ENCODE measurements around the gene XPC.
A peak's percentile ranks its signal among the peaks of the same experiment; 100 is the strongest.

The XPC gene

GRCh38 chr3:14146381-14147065 lies 31.9 kb downstream of the XPC start:
- no peak for DNase-seq (ENCODE audit: low read depth)

DNA sequence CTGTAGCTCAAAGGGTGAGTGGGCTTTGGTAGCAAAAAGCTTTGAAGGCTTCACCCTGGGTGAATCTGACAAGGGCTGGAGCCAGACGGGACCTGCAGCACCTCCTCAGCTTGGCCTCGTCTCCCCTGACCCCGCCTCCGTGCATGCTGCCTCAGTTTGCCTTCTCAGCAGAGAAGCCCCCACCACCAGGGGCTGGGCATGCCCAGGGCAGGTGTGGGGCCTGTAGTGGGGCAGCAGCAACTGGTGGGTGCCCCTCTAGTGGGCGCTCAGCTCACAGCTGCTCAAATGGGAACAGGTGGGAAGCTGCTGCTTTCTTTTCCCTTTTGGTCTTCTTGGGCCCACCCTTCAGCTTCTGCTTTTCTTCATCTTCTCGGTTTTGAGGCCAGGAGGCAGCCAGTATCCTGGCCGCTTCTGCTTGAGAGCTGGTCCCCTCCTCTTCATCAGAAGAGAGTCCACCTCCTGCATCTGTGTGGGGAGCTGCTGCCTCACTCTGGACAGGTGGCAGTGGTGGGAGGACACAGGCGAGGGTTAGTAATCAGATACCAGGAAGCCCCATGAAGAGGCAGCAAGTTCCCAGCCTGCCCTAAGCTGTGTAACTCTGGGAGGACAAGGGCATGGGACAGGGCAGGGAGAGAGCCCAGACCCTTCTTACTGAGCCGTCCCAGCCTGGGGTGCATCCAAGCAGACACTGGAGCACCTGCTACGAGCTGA lies 32.6 kb downstream of the XPC start:
- DNase-seq (ENCODE audit: low read depth), result no peak

DNA sequence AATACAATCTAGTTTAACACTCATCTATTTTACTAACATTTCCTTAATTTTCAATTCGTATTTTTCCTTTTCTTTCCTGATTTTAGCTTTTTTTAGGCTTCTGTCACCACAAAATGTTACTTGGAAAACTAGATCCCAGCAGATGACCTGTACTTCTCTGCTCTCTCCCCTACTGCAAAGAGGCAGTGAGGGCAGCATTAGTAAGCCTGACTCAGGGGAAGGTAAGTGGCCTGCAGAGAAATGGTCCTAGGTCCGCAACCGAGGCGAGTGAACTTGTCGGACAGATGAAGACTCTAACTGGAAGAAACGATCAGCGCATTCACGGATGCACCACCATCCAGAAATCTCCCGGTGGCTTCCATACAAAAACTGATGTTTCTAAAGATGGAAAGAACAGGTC lies 33.2 kb downstream of the XPC start:
- no peak for DNase-seq (ENCODE audit: low read depth)

DNA sequence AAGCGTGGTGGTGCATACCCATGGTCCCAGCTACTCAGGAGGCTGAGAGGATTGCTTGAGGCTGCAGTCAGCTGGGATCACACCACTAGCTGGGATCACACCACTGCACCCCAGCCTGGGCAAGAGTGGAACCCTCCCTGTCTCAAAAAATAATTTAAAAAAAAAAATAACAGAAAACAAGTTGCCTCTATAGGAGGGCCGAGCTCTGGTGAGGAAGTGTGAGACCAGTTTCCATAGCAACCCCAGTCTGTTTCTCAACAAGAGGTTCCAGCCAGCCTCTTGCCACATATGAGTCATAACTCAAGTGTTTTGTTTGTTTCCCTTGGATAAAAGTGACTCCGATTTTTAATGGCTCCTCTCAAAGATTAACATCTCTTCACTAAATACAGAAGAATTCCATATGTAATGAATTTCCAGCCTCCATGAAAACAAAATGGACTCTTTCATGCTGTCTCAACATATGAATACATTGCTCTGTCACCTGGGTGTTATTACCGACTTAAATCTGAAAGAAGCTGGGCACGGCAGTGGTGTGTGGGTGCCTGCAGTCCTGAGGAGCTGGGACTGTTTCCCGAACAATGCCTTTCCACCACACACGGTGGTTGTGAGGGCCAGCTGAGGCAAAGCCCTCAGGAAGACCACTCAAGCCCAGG lies 33.9 kb downstream of the XPC start:
- peak; percentile 50 for DNase-seq (ENCODE audit: low read depth)

GRCh38 chr3:14143271-14144225 lies 34.9 kb downstream of the XPC start:
- no peak for DNase-seq (ENCODE audit: low read depth)

GRCh38 chr3:14142567-14143270 lies 35.7 kb downstream of the XPC start:
- DNase-seq (ENCODE audit: low read depth), result no peak

- no peak for DNase-seq (ENCODE audit: low read depth)
These were observed 36.6 kb downstream of the XPC start for GRCh38 chr3:14141602-14142341.

DNA sequence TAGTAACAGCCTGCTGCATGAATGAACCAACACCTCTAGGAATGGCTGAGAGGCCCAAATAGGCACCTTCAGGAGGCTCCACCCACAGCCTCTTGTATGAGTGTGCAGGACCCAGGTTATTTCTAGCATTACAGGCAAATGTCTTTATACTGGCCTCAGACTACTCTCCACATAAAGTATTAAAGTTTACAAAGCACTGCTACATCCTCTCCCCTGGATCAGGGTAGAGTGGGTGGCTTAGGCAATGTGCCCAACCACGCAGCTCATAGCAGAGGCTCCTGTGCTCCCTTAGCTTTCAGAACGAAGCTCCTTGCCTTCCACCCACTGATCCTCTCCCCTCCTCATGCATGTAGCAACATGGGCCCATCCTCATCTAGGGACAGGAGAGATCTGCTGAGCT lies 37.3 kb downstream of the XPC start:
- no peak for DNase-seq (ENCODE audit: low read depth)

DNA sequence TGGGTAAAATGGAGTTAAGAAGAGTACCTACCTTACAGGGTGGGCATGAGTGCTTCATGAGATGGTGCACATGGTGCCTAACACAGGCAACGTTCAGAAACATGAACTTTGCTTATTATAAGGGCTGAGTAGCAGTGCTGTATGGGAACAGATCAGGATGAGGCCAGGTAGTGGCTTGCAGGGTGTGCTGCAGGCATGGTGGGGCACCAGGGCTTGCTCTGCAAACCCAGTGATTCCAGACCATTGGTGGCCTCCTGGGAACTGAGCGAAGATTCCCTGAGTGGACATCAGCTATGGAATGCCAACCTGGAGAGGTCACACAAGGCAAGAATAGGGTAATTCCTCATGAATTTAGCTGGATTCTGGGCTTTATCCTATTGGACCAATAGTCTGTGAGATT lies 37.7 kb downstream of the XPC start:
- no peak for DNase-seq (ENCODE audit: low read depth)

DNA sequence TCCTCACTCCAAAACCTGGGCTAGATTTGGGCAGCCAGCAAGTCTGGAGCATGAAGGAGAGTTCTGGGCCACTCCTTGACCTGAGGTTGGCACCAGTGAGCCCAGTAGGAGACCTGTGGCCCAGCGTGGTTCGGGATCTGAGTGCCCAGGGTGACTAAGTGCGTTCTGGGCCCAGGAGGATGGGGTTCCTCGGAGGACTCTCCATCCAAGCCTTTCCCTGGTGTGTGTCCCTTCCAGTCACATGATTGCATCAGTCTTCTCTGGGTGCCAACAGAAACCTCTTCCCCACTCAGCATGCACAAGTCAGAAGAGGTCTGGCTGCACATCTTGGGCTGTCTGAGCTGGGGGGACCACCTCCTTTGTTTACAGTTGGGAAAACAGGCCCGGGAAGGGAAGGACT lies 38.6 kb downstream of the XPC start:
- no peak for DNase-seq (ENCODE audit: low read depth)

DNA sequence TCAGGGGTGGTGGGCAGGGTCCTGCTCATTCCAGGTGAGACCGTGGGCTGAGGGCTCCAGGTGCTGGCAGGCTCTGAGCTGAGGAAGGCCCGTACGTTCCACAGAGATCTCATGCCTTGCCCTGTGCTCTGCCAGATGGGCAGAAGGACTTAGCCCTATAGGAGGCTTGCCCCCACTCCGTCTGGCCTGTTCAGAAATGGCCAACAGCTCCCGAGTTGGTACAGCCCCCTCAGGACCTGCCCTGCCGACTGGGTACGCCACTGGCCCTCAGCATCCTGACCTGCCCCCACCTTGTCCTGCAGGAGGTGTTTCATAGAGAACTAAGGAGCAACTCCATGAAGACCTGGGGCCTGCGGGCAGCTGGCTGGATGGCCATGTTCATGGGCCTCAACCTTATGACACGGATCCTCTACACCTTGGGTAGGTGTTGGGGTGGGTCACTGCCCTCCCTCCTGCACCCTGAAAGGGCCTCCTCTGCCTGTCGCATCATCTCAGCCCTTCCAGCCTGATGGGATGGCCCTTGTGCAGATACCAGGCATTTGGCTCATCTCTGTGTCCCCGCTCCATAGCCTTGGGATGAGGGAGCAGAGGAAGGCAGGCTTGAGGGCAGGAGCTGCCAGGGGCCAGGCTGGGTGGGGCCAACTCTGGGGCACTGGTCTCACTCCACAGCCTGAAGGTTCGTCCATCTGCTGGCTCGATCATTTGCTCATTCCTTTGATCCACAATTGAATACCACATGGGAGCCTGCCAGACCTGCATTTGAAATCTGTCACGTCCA lies 39.3 kb downstream of the XPC start:
- DNase-seq (ENCODE audit: low read depth), result no peak

DNA sequence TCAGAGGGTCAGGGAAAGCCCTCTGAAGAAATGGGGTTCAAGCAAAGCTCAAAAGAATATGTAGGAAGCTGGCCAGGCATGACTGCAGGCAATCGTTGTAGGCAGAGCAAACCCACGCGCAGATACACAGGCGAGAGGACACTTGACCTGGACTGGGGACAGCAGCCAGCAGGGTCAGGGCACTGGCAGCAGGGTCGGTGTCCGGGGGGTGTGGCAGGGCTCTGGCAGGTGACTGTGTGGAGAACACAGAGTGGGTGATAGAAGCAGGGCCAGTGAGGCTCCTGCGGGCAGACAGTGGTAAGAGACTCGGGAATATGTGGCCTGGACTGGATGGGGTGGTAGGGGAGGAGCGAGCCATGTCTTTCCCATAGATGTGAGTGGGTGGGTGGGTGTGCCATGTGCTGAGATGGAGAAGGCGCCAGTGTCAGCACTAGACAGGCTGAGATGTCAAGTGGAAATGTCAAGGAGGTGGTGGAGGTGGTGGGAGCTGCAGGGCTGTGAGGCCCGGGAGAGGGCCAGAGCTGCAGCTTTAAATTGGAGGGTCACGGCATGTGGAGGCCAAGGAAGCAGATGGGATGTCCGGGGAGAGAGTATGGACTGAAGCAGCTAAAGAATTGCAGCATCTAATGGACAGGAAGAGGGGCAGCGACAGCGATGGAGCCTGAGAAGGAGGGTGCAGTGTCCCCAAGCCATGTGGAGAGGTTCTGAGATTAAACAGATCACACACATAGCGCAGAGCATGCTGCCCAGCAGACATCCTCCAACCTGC lies 40.1 kb downstream of the XPC start:
- no peak for DNase-seq (ENCODE audit: low read depth)

- no peak for DNase-seq (ENCODE audit: low read depth)
These were observed 41.0 kb downstream of the XPC start for GRCh38 chr3:14137445-14137844.

DNA sequence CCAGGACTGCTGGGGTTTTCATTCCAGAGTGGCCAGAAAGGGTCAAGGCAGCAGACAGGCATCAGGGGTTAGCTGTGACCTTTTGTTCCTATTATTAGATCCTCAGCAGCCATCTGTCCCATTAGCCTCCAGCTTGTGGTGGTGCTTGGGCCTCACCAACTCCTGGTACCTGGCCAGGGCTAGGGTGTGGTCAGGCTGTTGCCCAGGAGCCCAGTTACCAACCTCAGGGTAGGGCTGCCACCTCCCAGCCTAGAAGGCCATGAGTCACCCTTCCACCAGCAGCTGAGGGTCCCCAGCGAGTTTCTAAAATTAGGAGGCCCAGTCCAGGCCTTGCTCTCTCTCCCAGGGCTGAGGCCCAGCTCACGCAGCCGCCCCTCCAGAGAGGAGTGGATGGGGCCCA lies 41.4 kb downstream of the XPC start:
- DNase-seq (ENCODE audit: low read depth), result no peak

DNA sequence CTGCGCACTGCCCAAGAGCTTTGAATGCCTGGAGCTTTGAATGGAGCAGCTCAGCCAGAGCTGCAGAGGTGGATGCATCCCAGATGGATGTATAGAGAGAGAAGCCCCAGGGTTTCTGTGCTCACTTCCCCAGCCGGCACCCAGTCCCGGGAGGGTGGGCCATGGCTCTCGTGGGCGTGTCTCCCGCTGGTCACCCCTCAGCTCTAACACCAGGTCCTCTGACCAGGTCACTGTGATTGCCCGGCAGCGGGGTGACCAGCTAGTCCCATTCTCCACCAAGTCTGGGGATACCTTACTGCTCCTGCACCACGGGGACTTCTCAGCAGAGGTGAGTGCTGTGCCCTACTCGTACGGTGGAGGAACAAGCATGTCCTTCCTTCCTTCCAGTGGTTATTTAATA lies 42.8 kb downstream of the XPC start:
- no peak for DNase-seq (ENCODE audit: low read depth)

DNA sequence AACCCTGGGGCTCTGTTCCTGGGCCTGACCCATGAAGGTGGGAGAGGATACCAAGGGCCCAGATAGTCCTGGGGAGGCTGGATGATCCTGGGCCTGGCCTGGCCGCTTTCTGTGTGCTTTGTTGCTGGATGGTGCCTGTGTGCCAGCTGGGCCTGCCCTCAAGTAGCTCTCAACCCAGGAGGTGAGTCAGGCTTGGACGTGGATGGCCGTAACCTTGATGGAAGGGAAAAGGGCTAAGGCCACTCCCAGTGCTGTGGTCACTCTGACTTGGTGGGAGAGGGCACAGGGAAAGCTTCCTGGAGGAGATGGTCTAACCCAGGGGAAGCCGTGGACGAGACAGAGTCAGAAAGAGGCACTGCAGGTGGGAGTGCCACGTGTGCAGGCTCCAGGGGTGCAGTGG lies 44.1 kb downstream of the XPC start:
- no peak for DNase-seq (ENCODE audit: low read depth)

- no peak for DNase-seq (ENCODE audit: low read depth)
These were observed 44.5 kb downstream of the XPC start for GRCh38 chr3:14133876-14134275.

DNA sequence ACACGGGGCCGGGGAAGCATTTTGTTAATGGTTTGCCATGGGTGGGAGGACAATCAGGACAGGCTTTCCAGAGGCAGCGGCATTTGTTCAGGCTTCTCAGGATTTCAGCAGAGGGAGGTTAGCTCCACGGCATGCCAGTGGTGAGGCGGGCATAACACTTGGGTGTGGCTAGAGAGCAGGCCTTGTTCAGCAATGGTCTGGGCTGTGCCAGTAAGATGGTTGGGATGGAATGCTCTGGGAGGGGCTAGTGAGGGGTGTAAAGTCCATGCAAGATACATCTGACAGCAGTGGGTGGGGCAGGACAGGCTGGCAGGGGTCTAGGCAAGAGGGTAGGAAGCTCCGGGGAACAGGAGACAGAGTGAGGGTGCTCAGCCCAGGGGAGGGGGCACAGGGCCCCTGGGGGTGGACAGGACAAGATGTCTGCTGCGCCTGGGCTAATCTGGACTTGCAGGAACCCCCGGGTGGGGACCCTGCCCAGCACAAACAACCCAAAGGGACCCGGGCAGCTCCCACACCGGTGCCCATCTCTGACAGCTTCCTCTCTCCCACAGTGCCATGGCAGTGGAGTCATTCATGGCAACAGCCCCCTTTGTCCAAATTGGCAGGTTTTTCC lies 45.1 kb downstream of the XPC start:
- no peak for DNase-seq (ENCODE audit: low read depth)

DNA sequence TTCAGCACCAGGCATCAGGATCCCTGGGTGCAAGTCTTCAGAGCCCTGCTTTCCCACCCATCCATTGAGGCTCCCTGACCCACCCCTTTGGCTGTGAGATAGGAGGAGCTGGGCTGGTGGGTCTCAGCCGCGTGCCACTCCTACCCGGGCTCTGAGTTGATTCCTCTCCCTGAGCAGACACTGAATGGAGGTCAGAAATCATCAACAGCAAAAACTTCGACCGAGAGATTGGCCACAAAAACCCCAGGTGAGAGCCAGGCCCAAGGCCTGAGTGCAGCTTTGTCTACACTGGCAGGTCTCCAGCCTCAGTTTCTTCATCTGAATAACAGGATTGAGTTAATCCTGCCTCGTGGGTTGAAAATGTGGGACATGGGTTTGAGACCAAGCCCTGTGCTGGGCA lies 45.7 kb downstream of the XPC start:
- DNase-seq (ENCODE audit: low read depth), result no peak

All from CMK (cell line).